Stimulated activated CD4-positive, alpha-beta T cell treated with anti-CD3 and anti-CD28 coated beads, Interleukin-12 subunit alpha, Interleukin-12 subunit beta, amount 100 ng/mL, for 24 hours (primary cell): ENCODE data around the gene CCDC85C.
A peak's percentile ranks its signal among the peaks of the same experiment; 100 is the strongest.

Experiments used
- DNase-seq, 2 experiments: peaks; one replicate each; pipeline ENCODE4 v3.0.0-alpha.2; 2020; ENCODE audit warnings: low read depth in 2 of 2

The CCDC85C gene

DNA sequence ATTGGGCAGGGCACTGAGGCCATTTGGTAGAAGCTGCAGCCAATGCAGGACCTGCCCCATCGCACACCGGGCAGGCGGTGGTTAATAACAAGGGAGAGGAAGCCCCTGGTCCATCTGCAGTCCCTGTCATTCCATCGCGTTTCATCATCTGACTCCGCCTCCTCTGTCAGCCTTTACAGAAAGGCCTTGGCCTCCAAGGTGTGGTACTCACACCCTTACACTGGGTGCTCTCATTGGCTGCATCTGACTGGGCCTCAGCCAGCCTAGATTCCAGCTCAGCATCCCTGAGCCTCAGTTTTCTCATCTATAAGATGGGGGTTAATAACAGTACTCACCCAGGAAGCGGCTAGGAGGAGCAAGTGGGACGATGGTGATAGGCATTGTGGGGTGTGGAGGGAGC, 26.2 kb upstream of the CCDC85C start:
- DNase-seq = no peak

DNA sequence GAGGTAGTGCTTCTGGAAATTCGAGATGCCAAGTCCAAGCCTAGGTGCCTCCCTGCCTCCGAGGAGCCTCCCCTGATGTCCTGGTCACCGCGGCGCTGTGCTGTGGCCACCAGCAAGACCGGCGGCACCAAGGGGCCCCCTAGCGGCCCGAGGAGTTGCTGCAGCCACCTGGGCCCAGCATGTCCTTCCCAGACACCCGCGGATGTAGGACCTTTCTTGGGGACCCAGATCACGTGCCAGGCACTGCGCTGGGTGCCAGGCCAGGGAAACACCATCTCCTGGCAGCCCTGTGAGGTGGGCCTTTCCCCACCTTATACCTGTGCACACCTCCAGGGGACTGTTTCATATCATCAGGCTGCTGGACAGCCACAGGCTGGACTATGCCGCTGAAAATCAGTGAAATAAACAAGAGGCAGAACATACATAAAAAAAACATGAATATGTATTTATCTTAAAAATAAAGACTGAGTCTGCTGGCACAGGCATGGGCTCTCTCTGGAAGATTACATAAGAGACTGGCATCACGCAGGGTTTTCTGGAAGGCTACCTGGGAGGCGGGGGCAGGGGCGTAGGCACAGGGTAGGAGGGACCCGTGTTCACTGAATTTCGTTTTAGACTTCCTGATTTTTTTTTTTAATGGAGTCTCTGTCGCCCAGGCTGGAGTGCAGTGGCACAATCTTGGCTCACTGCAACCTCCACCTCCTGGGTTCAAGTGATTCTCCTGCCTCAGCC, 25.0 kb upstream of the CCDC85C start:
- peak; percentile 24 to 54 for DNase-seq

DNA sequence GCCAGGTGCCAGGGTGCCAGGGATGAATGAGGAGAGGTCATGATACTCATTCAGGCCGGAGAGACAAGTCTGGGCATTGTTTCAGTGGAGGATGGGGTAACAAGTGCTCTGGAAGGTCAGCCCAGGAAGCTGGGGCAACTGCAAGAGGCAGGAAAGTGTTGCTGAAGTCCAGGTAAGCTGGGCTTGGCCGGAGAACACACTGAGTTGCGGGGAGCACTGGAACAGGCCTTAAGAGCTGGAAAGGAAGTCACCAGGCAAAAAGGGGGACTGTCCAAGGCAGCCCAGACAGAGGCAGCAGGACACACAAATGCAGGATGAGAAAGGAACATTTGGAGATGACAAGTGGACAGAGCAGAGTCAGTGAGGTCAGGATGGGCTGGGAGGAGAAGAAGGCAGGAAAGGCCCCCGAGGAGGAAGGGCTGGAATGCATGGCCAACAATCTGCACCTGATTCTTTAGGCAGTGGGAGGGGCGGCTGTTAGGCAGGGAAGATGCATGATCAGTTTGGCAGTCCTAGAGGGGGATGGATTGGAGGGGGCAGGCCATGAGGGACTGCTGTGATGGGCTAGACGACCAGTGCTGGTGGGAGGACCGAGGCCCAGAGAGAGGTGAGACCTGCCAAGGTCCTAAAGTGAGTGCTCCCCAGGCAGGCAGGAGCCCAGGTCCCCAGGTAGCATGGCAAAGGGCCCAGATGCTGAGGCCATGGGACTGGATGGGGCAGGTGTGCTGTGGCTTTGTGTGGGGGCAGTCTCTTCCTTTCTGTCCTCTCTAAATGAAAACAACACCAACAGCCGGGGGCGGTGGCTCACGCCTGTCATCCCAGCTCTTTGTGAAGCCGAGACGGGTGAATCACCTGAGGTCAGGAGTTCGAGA, 23.7 kb upstream of the CCDC85C start:
- DNase-seq = no peak

DNA sequence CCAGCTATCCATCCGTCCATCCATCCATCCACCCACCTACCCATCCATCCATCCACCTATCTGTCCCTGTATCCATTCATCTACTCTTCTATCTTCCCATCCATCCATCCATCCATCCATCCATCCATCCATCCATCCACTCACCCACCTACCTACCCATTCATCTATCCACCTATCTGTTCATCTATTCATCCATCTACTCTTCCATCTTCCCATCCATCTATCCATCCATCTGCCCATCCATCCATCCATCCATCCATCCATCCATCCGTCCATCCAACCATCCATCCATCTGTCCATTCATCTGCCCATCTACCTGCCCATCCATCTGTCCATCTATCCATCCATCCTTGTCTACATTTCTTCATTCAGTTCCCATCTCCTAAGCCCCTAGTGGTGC, 23.1 kb upstream of the CCDC85C start:
- DNase-seq = no peak

DNA sequence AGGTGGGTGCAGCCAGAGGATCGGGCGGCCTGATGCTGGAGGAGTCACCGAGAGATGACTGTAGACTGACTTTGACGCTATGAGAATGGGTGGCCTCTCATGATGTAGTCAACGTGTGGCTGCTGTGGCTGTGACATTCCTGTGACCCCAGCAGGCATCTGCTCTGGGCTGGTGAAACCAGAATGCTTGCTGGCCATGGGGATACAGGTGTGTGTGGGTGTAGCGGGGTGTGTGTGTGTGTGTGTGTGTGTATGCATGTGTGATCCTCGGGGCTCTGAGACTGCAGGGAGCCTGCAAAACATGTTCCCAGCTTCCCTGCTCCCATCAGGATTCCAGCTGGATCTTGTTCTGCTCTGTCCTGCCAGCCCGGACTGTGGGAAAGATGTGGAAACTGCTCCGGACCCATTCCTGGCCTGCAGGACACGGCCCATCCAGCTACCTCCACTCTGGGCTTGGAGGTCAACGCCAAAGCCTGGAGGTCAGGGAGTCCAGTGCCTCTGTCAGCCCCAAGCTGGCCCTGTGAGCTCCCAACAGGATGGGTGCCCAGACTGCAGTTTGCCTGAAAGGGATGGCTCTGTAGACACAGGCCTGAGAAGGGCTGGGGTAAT, 22.1 kb upstream of the CCDC85C start:
- no peak for DNase-seq

DNA sequence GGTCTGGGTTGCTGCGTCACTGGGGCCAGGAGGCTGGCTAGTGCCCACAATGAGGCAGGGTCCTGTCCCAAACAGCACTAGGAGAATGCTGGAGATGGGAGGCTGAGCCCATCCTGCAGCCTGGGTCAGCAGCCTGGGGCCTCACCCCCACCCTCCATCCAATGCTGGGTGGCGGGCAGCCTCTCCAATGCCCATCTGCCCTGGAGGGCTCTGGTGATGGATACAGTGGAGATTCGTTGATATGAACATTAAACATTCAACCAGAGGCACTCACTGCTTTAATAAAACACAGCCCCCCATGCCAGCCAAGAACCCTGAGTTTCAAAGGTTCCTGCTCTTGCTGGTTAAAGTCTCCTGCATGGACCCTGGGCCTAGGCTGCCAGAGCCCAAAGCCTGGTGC, 21.5 kb upstream of the CCDC85C start:
- DNase-seq = no peak

DNA sequence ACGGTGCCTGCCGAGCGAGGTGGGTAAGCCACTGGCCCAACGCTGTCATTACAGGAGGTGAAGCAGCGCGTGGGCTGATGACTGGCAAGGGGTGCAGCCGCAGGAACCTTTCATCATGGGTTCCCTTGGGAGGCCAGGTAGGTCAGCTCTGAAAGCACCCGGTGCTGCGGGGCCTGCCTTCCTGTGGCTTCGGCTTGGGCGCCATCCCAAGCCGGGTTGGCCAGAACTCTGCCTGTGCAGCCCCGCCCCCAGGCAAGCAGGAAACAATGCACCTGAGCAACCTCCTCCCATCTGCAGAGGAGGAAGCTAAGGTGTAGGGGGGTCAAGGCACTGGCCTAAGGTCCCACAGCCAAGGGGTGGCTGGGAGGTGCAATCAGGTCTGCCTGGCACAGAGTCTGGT, 21.0 kb upstream of the CCDC85C start:
- no peak for DNase-seq

DNA sequence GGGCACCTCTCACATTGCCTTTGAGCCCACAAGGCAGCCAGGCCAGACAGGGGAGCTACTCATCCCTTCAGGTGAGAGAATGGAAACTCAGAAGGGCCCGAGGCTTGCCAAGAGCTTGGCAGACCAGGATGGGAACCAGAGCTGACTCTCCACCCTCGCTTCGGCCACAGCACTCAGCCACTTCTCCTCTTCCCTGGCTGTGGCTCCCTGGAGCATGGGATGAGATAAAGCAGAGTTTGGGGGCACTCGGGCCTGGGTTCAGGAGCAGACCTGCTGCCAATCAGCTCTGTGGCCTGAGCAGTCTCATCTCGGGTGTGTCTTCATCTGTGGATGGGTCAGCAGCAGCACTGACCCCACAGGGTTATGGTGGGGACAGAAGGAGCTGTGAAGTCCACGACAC, 20.0 kb upstream of the CCDC85C start:
- no peak for DNase-seq

DNA sequence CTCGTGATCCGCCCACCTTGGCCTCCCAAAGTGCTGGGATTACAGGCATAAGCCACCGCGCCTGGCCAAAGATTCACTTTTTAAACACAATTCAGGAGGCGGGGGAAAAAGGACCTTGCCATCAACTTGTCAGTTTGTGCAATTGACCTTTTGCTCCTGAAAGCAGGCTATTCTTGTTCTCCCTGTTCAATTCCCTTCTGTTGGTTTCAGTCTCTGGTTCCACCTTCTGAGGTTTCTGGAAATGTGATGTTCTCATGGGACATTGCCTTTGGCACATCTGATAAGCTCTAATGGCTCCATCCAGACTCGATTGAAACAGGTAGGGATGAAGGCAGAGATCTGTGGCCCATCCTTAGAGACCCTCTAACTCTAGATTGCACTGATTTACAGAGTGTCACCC, 17.9 kb upstream of the CCDC85C start:
- no peak for DNase-seq

DNA sequence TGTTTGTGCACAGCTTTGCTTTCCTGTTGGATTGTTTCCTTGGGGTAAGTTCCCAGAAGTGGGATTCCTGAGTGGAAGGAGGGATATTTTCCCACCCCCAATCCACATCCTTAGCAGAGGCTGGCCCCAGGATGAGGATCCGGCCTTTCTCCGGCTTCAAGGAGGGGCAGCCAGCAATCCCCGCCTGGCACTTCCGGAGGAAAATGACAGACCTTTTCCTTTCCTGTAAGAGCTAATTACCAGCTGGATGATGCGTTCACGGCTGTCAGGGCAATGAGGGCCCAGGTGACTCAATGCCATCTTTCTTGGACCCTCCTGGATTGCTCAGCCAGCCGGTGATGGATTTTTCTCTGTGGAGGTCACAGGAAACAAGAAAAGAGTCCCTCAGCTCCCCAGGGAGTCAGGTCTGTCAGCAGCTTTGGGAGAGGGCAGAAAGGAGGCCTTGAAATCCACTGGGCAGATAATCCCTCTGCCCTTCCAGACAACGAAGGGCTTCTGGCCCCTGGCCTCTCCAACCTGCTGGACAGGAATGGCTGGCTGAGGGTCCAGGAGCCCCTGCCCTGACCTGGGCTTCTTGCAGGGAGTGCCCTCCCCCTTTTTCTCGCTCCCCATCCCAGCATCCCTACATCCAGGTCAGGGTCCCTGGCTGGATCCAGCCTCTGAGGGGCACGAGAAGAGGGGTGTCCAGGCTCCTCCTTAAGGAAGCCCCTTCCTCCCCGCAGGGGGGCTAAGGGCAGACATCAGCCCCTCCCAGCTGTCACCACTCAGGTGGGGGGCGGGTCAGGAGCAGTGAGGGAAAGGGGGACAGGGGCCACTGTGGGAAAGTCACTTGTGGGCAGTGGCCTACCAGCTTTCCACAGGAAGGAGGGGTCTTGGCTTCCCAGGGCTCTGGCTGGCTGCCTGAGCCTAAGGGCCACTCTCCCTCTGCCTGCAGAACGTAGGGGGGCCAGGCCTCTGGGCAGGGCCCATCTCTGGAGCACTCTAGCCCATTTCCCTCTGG, 16.1 kb upstream of the CCDC85C start:
- no peak for DNase-seq

DNA sequence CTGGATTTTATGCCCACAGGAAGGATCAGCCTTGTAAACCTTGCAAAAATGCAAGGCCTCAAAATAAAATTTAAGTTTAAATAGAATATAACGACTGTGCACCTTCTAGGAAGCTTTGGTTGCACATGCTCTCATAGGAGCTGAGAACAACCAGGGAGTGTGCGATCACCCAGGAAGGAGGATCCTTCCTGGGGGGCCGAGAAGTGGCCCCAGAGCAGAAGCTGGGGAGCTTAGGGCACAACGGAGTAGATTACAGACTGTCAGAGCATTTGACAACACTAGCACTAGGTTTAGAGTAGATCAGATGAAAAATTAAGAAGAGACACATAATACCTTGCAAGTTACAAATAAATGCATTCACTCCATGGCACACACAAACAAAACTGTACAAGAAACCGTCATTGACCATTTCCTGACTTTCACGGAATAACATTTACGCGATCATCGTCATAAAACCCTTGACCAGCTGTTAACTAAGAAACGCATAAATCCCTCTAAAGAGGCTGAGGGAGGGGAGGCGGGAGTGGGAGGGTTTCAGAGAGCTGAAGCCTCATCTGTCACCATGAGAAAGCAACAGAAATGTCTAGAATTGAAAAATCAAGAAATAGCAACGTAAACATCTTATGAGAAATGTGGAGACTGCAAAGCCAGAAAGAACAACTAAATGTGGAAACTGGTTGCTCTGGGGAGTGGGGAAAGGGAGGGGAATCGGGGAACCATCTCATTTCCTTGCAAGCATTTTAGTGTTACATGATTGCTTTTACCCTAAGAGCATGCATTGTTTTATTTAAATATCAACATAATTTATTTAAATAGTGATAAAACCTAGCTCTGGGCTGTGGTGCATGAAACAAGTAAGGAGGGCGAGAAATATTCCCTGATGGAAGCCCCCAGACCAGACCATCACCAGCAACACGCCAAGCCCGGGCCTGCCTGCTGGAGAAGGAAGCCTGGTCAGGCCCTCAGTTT, 13.1 kb upstream of the CCDC85C start:
- no peak for DNase-seq

DNA sequence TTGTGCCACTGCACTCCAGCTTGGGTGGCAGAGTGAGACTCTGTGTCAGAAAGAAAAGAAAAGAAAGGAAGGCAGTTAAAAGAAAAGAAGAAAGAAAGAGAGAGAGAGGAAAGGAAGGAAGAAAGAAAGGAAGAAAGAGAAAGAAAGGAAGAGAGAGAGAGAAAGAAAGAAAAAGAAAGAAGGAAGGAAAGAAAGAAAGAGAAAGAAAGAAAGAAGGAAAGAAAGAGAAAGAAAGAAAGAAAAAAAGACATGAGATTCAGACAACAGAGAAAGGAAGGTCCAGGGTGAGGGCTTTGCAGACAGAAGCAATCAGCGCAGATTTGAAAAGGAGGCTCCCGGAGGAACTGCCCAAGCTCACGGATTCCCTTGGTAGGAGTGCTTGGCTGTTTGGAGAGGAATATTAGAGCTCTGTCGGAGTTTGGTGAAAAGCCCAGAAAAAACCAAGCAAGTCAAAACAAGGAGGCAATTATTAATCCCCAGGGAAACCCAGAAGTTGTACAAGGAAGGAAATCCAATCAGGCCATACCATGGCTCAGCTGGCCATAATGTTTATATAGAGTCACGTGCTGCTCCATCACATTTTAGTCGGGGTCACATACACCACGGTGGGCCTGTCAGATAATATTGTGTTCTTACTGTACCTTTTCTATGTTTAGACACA, 11.6 kb upstream of the CCDC85C start:
- no peak for DNase-seq

DNA sequence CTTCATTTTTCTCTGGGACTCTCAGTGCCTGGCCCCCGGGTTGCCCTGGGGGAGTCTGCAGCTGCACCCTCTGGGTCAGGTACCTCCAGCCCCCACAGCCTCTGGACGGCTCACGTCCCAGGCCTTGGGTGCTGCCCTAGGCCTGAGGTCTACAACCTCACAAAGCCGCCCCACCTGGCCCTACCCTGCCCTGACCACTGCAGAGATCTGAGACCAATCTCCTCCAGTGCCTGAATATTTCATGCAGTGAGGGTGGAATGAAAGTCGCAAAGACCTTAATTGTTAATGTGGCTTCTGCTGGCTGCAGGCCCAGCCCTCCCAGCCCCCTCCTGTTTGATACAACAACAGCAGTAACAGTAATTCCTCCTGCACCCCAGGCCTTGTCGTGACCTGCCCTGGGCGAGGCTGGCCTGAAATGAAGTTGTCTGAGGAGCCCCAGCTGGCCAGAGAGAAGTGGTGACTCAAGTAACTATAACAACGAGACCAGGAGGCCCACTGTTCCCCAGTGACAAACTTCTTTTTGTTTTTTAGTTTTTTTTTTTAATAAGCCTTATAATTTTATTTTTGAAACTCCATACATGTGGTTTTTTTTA, 8.8 kb upstream of the CCDC85C start:
- DNase-seq = no peak

DNA sequence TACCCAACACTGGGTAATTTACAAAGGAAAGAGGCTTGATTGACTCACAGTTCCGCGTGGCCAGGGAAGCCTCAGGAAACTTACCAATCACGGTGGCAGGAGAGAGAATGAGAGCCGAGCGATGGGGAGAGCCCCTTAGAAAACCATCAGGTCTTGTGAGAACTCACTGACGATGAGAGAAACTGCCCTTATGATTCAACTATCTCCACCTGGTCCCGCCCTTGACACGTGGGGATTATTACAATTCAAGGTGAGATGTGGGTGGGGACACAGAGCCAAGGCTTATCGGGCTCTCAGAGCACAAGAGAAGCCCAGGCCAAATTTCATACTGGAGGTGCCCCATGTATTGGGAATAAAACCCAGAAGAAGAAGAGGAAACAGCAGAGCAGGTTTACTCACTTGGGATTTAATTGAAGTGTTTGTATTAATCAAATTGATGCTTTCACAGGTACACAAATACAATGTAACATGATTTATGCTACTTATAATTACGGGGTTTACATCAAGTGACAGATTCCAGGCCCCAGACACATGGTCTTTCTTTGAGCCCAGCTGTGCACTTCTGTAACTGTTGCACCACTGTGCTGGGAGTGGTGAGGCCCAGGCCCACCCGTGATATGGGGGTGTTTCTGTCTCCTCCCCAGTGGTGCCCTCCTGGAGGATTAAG, 8.2 kb upstream of the CCDC85C start:
- no peak for DNase-seq

DNA sequence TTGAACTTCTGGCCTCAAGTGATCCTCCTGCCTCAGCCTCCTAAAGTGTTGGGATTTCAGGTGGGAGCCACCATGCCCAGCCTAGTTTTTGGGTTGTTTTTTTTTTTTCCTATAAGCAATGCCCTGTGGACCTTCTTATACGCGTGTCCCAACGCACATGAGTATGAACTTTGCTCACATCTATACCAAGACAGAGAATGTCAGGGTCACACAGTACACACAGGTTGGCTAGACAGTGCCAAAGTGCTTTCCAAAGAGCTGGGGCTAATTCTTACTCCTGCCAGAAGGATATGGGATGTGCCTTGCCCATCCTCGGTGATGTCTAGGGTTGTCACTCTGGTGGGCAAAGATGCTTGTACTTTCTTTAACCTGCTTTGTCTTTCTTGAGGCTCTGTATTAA, 7.6 kb upstream of the CCDC85C start:
- no peak for DNase-seq

DNA sequence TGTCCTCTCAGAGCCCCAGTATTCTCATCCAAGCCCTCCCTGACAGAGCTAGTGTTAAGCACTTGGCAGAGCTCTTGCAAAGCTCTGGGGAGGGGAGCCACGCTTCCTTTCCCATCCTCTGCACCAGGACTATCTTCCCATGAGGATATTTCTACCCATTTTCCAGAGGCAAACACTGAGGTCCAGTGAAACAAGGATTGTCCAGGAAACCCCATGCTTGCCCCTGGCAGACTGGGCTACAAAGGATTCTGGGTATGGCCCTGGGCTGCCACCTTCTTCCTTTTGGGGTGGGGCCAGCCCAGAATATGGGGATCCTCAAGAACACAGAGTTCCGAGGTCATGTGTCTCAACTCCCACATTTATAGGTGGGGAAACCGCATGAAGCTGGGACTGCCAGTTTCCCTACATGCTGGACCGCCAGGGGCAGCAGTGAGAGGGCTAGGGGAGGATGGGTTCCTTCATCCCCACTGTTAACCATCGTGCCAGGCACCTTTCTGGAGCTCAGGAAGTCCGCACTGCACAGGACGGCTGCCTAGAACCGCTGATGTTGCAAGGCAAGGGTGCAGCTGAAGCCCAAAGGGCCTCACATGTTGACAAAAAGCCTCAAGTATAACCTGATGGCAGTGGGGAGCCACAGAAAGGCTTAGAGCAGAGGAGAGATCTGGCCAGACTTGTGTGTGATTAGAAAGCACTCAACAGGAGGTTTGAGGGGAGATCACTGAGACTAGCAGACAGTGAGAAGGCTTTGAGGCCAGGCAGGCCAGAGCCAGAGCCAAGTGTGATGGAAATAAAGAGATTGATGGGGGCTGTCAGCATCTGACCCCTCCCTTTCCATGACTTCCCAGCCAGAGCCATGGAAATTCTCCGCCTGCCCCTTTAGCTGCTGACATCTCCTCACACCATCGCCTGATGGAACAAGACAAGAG, 5.5 kb upstream of the CCDC85C start:
- DNase-seq = no peak

DNA sequence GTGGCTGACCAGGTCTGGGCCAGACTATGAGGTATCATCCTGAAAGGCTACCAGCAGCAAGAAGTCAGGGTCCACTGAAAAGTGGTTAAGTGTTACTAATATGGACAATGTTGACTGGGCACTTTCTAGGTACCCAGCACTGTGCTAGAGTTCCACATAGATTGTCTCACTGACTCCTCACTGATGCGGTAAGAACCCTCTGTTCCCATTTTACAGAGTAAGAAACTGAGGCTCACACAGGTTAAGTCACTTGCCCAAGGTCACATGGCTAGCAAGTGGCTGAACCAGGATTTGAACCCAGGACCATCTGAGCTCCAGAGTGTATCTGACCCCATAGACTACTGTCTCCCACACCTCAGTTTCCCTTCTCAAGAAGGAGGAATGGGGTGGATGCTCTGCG, 4.6 kb upstream of the CCDC85C start:
- no peak for DNase-seq

DNA sequence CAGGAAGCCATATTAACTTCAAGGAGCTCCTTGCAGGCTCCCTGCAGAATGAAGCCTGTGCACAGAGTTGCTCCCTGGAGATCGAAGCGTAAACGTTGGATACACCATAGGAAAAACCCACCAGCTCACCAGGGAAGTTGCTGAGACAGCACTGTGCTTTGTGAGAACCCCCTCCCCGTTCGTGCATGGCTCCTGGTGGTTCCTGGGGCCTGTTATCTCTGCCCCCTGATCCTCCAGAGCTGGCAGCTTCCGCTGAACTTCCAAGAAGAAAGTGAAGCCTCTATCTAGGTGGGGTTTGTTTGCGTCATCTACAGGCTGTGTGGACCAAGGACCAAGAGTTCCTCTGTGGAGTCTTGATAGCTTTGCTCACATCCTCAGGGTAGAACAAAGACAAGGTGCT, 2.4 kb upstream of the CCDC85C start:
- DNase-seq = no peak
